HepG2 (cell line): ENCODE results near the gene DGKG. TPM values are rescaled to one million over a fixed set of nuclear protein-coding genes. Genes with fewer than 3 reads are reported as not detected.

ENCODE experiments used
- HOXA9 ChIP-seq: sonication (generic); formaldehyde crosslinking; IDR thresholded peaks from 2 replicates; pipeline ENCODE4 v1.8.1; 2022; ENCODE audit warnings: missing genetic modification reagents, mild to moderate bottlenecking, moderate library complexity, borderline replicate concordance
- IKZF4 ChIP-seq: sonication (generic); formaldehyde crosslinking; IDR thresholded peaks from 2 replicates; pipeline ENCODE4 v1.5.1; 2020; ENCODE audit warnings: borderline replicate concordance, mild to moderate bottlenecking, low read depth, missing genetic modification reagents; ENCODE audit errors: not compliant biosample characterization
- KAT7 ChIP-seq: IDR thresholded peaks from 2 replicates; pipeline ENCODE4 v1.6.1; 2018; ENCODE audit warnings: borderline replicate concordance, missing compliant biosample characterization
- LCORL ChIP-seq, 2 experiments: fragments of 450-650 bp in 1 of 2; sonication (generic) in 1 of 2; formaldehyde crosslinking in 1 of 2; IDR thresholded peaks; 2 replicates each; pipeline versions ENCODE4 v1.5.0 to v1.6.1; 2017 to 2020; ENCODE audit warnings: antibody characterized with exemption in 1 of 2, missing genetic modification reagents in 1 of 2
- MTA1 ChIP-seq: sonication (generic); formaldehyde crosslinking; IDR thresholded peaks from 2 replicates; pipeline ENCODE4 v1.4.0; 2020; ENCODE audit warnings: missing genetic modification reagents, mild to moderate bottlenecking, borderline replicate concordance
- MTA3 ChIP-seq: sonication (generic); formaldehyde crosslinking; IDR thresholded peaks from 2 replicates; pipeline ENCODE4 v1.4.0; 2020; ENCODE audit warnings: missing genetic modification reagents
- MTF2 ChIP-seq: sonication (generic); formaldehyde crosslinking; IDR thresholded peaks from 2 replicates; pipeline ENCODE4 v1.5.0; 2020; ENCODE audit warnings: missing genetic modification reagents, borderline replicate concordance
- SP140L ChIP-seq: sonication (generic); formaldehyde crosslinking; IDR thresholded peaks from 2 replicates; pipeline ENCODE4 v1.4.0; 2020; ENCODE audit warnings: missing genetic modification reagents, borderline replicate concordance
- TMF1 ChIP-seq: sonication (generic); formaldehyde crosslinking; IDR thresholded peaks from 2 replicates; pipeline ENCODE4 v1.8.1; 2022; ENCODE audit warnings: low read depth, missing genetic modification reagents
- TP53 ChIP-seq: sonication (generic); formaldehyde crosslinking; conservative IDR thresholded peaks from 2 replicates; pipeline ENCODE4 v1.4.0; 2020; ENCODE audit warnings: missing genetic modification reagents
- WIZ ChIP-seq: sonication (generic); formaldehyde crosslinking; IDR thresholded peaks from 2 replicates; pipeline ENCODE4 v1.5.1; 2020; ENCODE audit warnings: mild to moderate bottlenecking, missing genetic modification reagents
- ZBTB42 ChIP-seq: sonication (generic); formaldehyde crosslinking; IDR thresholded peaks from 2 replicates; pipeline ENCODE4 v1.5.0; 2020; ENCODE audit warnings: mild to moderate bottlenecking, missing genetic modification reagents
- ZFAT ChIP-seq: sonication (generic); formaldehyde crosslinking; conservative IDR thresholded peaks from 2 replicates; pipeline ENCODE4 v1.8.1; 2023; ENCODE audit warnings: missing genetic modification reagents, inconsistent platforms
- ZMYM3 ChIP-seq: sonication (generic); formaldehyde crosslinking; IDR thresholded peaks from 2 replicates; pipeline ENCODE4 v1.5.1; 2020; ENCODE audit warnings: mild to moderate bottlenecking, missing genetic modification reagents
- ZNF17 ChIP-seq: sonication (generic); formaldehyde crosslinking; IDR thresholded peaks from 2 replicates; pipeline ENCODE4 v1.5.0; 2020; ENCODE audit warnings: mild to moderate bottlenecking, missing genetic modification reagents
- ZNF556 ChIP-seq: sonication (generic); formaldehyde crosslinking; IDR thresholded peaks from 2 replicates; pipeline ENCODE4 v1.4.0; 2020; ENCODE audit warnings: mild to moderate bottlenecking, missing genetic modification reagents, borderline replicate concordance
- ZNF780A ChIP-seq: sonication (generic); formaldehyde crosslinking; IDR thresholded peaks from 2 replicates; pipeline ENCODE4 v1.8.0; 2022; ENCODE audit warnings: mild to moderate bottlenecking, missing genetic modification reagents, moderate library complexity
- ZSCAN12 ChIP-seq: sonication (generic); formaldehyde crosslinking; IDR thresholded peaks from 2 replicates; pipeline ENCODE4 v1.9.0; 2021; ENCODE audit warnings: mild to moderate bottlenecking, missing genetic modification reagents
- polyA plus RNA-seq, 8 experiments: library from polyadenylated mRNA; depleted of rRNA in 3 of 8; stranded (reverse) in 7 of 8; unstranded in 1 of 8; fragments of >200 nt; fragmentation: Illumina TruSeq in 4 of 8; extraction: Trizol in 4 of 8; gene quantifications; 2 replicates each; pipeline versions ENCODE4 v1.2.1 to v1.2.3, GENCODE V29; 2011 to 2016; ENCODE audit warnings: low read depth in 4 of 8, missing spikeins in 1 of 8, mixed read lengths in 1 of 8; ENCODE audit not compliant: insufficient read depth in 1 of 8
- total RNA-seq, 5 experiments: library from RNA; depleted of rRNA; stranded (reverse); fragments of >200 nt; fragmentation: Illumina TruSeq; extraction: Trizol; gene quantifications; 2 replicates each; pipeline ENCODE4 v1.2.3, GENCODE V29; 2016; ENCODE audit warnings: low read depth in 1 of 5
- TF ChIP-seq, protein P1 (sequence below): sonication (generic); formaldehyde crosslinking; IDR thresholded peaks from 2 replicates; pipeline ENCODE4 v1.4.0; 2020; ENCODE audit warnings: missing genetic modification reagents, borderline replicate concordance
- TF ChIP-seq, protein P2 (sequence below): IDR thresholded peaks from 2 replicates; pipeline ENCODE4 v1.6.1; 2018; ENCODE audit warnings: missing genetic modification reagents, mild to moderate bottlenecking, missing compliant biosample characterization
- TF ChIP-seq, protein P3 (sequence below): IDR thresholded peaks from 2 replicates; pipeline ENCODE4 v1.6.1; 2016; ENCODE audit warnings: control low read depth
- TF ChIP-seq, protein P4 (sequence below): sonication (generic); formaldehyde crosslinking; IDR thresholded peaks from 2 replicates; pipeline ENCODE4 v1.8.0; 2022; ENCODE audit warnings: missing genetic modification reagents, mild to moderate bottlenecking, moderate library complexity, borderline replicate concordance

DGKG gene
- total and polyA plus RNA-seq, 2 of the 13 experiments (the other 11 are each of a cell fraction or from before 2014, with no cell fraction given): 3.8 to 6.2 TPM

DNA sequence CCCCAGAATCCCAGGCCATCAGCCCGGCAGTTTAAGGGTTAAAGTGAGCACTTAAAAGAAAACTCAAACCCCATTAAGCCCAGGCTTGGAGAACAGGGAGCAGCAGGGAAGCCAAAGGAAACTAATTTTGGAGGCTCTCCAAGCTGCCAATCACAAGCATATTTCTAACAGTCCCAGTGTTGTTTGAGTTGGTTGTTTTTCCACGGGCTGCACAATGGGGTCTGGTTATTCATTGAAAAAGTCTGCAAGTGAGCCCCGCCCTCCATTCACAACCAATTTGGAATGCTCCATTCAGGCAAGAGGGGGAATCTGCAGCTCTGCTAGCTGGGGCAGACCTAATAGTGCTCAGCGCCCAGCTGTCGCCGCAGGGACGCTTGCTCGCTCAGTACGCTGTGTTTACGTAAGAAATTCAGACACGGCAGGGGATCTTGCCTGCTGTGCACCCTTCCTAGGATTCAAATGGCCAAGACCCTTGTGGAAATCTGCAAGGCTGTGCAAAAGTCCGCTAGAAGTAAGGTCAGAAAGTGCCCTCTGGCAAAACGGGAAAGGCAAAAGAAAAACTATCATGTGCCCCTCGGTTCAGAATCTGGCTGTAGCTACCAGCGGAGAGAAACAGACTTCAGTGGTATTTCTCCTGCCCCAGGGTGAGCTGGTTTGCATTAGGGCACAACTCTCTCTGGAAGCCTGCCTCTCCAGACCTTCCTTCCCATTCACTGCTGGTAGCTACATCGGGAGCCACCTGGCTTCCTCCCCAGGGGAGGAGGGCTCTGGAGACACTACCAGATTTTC is 264.2 kb downstream of the DGKG start (continued):
- TF ChIP-seq ZBTB42 (no peak), IKZF4 (CRISPR knock-in tag) (no peak), ZFAT (CRISPR knock-in tag) (no peak), HOXA9 (CRISPR knock-in tag) (no peak), MTA3 (CRISPR knock-in tag) (no peak), KAT7 (CRISPR knock-in tag) (no peak), MTF2 (no peak), TP53 (CRISPR knock-in tag) (no peak), WIZ (CRISPR knock-in tag) (no peak), TMF1 (peak; percentile 74; the same call in 1 of the 2 replicates), SP140L (no peak), ZMYM3 (CRISPR knock-in tag) (no peak), LCORL (IDR thresholded peaks at IDR 0.05) (no peak; the same call in 1 of the 2 replicates), LCORL (CRISPR knock-in tag; IDR thresholded peaks at IDR 0.05) (peak; percentile 85), MTA1 (peak; percentile 70; the same call in 1 of the 2 replicates), ZNF17 (CRISPR knock-in tag) (0 out of 2 replicates have a peak, but pooled peaks have one; percentile 51), ZNF780A (no peak), ZSCAN12 (CRISPR knock-in tag) (0 out of 2 replicates have a peak, but pooled peaks have one; percentile 77), ZNF556 (0 out of 2 replicates have a peak, but pooled peaks have one; percentile 52)
- TF ChIP-seq, protein P1, sequence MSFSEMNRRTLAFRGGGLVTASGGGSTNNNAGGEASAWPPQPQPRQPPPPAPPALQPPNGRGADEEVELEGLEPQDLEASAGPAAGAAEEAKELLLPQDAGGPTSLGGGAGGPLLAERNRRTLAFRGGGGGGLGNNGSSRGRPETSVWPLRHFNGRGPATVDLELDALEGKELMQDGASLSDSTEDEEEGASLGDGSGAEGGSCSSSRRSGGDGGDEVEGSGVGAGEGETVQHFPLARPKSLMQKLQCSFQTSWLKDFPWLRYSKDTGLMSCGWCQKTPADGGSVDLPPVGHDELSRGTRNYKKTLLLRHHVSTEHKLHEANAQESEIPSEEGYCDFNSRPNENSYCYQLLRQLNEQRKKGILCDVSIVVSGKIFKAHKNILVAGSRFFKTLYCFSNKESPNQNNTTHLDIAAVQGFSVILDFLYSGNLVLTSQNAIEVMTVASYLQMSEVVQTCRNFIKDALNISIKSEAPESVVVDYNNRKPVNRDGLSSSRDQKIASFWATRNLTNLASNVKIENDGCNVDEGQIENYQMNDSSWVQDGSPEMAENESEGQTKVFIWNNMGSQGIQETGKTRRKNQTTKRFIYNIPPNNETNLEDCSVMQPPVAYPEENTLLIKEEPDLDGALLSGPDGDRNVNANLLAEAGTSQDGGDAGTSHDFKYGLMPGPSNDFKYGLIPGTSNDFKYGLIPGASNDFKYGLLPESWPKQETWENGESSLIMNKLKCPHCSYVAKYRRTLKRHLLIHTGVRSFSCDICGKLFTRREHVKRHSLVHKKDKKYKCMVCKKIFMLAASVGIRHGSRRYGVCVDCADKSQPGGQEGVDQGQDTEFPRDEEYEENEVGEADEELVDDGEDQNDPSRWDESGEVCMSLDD (CRISPR knock-in tag): no peak
- TF ChIP-seq, protein P2, sequence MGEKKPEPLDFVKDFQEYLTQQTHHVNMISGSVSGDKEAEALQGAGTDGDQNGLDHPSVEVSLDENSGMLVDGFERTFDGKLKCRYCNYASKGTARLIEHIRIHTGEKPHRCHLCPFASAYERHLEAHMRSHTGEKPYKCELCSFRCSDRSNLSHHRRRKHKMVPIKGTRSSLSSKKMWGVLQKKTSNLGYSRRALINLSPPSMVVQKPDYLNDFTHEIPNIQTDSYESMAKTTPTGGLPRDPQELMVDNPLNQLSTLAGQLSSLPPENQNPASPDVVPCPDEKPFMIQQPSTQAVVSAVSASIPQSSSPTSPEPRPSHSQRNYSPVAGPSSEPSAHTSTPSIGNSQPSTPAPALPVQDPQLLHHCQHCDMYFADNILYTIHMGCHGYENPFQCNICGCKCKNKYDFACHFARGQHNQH (CRISPR knock-in tag): peak; percentile 61
- TF ChIP-seq, protein P3, sequence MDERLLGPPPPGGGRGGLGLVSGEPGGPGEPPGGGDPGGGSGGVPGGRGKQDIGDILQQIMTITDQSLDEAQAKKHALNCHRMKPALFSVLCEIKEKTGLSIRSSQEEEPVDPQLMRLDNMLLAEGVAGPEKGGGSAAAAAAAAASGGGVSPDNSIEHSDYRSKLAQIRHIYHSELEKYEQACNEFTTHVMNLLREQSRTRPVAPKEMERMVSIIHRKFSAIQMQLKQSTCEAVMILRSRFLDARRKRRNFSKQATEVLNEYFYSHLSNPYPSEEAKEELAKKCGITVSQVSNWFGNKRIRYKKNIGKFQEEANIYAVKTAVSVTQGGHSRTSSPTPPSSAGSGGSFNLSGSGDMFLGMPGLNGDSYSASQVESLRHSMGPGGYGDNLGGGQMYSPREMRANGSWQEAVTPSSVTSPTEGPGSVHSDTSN (CRISPR knock-in tag): peak; percentile 88
- TF ChIP-seq, protein P4, sequence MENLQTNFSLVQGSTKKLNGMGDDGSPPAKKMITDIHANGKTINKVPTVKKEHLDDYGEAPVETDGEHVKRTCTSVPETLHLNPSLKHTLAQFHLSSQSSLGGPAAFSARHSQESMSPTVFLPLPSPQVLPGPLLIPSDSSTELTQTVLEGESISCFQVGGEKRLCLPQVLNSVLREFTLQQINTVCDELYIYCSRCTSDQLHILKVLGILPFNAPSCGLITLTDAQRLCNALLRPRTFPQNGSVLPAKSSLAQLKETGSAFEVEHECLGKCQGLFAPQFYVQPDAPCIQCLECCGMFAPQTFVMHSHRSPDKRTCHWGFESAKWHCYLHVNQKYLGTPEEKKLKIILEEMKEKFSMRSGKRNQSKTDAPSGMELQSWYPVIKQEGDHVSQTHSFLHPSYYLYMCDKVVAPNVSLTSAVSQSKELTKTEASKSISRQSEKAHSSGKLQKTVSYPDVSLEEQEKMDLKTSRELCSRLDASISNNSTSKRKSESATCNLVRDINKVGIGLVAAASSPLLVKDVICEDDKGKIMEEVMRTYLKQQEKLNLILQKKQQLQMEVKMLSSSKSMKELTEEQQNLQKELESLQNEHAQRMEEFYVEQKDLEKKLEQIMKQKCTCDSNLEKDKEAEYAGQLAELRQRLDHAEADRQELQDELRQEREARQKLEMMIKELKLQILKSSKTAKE (CRISPR knock-in tag): no peak
